Measurements from ENCODE around the gene EBI3.
A peak's percentile ranks its signal among the peaks of the same experiment; 100 is the strongest.

Gene EBI3

DNA sequence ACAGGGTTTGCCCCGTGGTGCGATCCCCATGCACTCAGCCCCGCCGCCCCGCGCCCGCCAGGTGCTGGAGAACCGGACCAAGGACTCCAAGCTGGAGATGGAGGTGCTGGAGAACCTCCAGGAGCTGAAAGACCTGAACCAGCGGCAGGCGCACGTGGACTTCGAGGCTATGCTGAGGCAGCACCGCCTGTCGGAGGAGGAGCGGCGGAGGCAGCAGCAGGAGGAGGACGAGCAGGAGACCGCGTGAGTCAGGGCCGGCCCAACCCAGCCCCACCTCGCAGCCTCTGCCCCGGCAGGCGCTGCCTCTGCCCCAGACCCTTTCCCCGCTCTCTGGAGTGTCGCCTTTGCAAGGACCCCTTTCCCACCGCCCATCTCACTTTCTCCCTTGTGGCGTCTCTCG lies 28.9 kb downstream of the EBI3 start:
- H3K9ac ChIP-seq: no peak overlapping the region
- TF ChIP-seq Cebpa-rat (IDR thresholded peaks at IDR 0.05): no peak
- no peaks in the 10 kb centered on the region for H3K27me3 ChIP-seq

DNA sequence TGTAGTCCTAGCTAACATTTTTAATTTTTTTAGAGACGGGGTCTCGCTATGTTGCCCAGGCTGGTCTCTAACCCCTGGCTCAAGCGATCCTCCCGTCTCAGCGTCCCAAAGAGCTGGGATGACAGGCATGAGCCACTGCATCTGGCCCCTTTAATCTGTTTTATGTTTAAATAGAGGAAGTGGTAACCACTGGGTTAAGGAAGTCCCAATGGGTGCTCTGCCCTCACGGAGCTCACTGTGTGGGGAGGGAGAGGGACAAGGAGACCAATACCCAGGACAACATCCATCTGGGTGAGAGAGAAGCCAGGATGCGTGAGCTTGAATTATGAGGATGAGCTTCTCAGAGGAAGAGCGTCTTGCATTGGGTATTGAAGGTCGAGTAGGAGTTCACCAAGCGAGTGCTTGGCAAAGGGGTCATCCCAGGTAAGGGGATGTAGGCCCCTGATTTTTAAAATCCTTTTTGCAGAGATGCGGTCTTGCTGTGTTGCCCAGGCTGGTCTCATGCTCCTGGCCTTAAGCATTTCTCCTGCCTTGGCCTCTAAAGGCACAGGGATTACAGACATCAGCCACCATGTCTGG lies 31.4 kb downstream of the EBI3 start:
- H3K4me2 ChIP-seq: peak overlapping the region; percentile 29 to 82 (median 49)
- H3K9ac ChIP-seq: peak overlapping the region in 2 of 11 experiments; percentile 14 to 34; a peak in 1 of 22 replicates
- H3K4me3 ChIP-seq: no peak overlapping the region
- H3K4me1 ChIP-seq: peaks cover 23 to 52% (median 42%) of the 10 kb centered on the region in 10 experiments
- TF ChIP-seq Cebpa-rat (IDR thresholded peaks at IDR 0.05): no peak
- H3K27ac ChIP-seq: peak overlapping the region in 6 of 11 experiments; percentile 10 to 37 (median 23); a peak in 4 of 22 replicates
- H4K20me1 ChIP-seq: peaks cover 0 to 15% (median 6%) of the 10 kb centered on the region in 11 experiments; a peak in 6 of 22 replicates
- H3K36me3 ChIP-seq: peaks cover 62 to 96% (median 84%) of the 10 kb centered on the region in 11 experiments
- peaks cover 5 to 11% (median 7%) of the 10 kb centered on the region in 11 experiments; a peak in 18 of 22 replicates for H3K9me3 ChIP-seq (replicated peaks in 1 of 11)
- no peaks in the 10 kb centered on the region for H3K27me3 ChIP-seq

More for the DNA sequence above, 28.9 kb downstream of the EBI3 start:
- peaks cover 5 to 13% (median 7%) of the 10 kb centered on the region in 11 experiments; a peak in 18 of 22 replicates for H3K9me3 ChIP-seq (replicated peaks in 1 of 11)
- no peak overlapping the region for H3K27ac ChIP-seq
- H3K4me2 ChIP-seq: no peak overlapping the region
- peaks cover 12 to 27% (median 21%) of the 10 kb centered on the region in 10 experiments for H3K4me1 ChIP-seq
- H4K20me1 ChIP-seq: peaks cover 0 to 18% (median 0%) of the 10 kb centered on the region in 11 experiments; a peak in 4 of 22 replicates
- no peak overlapping the region for H3K4me3 ChIP-seq
- H3K36me3 ChIP-seq: peaks cover 80 to 100% (median 93%) of the 10 kb centered on the region in 11 experiments

DNA sequence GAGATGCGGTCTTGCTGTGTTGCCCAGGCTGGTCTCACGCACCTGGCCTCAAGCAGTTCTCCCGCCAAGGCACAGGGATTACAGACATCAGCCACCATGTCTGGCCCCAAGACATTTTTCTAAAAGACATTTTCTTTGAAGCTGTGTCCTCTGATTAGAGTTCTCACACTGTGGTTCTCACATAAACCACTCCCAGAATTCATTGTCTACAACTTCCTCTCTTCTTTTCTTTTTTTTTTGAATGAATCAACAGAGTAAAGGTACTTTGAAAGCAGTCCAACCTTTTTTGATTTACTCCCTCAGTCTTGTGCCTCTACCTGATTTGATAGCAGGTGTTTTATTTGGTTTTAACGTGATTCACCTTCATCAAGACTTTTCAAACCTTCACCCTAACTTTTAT lies 35.5 kb downstream of the EBI3 start:
- Histone ChIP-seq H3K4me2 (peak overlapping the region; percentile 1 to 81 (median 36); a peak in 14 of 22 replicates), H3K4me1 (peaks cover 33 to 69% (median 55%) of the 10 kb centered on the region in 10 experiments), H3K9me3 (replicated peaks in 1 of 11) (no peaks in the 10 kb centered on the region), H3K27ac (peak overlapping the region in 5 of 11 experiments; percentile 1 to 64 (median 51); a peak in 5 of 22 replicates), H3K9ac (peak overlapping the region in 2 of 11 experiments; percentile 19 to 24; a peak in 5 of 22 replicates), H3K4me3 (no peak overlapping the region), H3K27me3 (no peaks in the 10 kb centered on the region), H4K20me1 (peaks cover 5 to 20% (median 14%) of the 10 kb centered on the region in 11 experiments; a peak in 18 of 22 replicates), H3K36me3 (peaks cover 61 to 96% (median 78%) of the 10 kb centered on the region in 11 experiments)
- TF ChIP-seq Cebpa-rat (IDR thresholded peaks at IDR 0.05): no peak

DNA sequence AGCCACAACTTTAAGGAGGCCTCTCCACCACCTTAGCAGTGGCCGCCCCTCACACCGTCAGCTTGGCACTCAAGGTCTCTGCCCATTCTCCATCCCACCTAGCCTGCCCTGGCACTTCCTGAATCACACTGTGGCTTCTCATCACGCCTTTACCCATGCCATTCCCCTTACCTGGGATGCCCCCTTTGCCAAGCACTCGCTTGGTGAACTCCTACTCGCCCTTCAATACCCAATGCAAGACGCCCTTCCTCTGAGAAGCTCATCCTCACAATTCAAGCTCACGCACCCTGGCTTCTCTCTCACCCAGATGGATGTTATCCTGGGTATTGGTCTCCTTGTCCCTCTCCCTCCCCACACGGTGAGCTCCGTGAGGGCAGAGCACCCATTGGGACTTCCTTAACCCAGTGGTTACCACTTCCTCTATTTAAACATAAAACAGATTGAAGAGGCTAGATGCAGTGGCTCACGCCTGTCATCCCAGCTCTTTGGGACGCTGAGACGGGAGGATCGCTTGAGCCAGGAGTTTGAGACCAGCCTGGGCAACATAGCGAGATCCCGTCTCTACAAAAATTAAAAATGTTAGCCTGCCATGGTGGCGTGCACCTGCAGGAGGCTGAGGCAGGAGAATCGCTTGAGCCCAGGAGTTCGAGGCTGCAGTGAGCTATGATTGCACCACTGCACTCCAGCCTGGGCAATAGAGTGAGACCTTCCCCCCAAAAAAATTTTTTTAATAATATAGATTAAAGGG lies 37.1 kb downstream of the EBI3 start:
- H3K4me3 ChIP-seq: no peak overlapping the region
- H3K9me3 ChIP-seq (replicated peaks in 1 of 11): no peaks in the 10 kb centered on the region
- H3K9ac ChIP-seq: no peak overlapping the region
- H3K4me2 ChIP-seq: peak overlapping the region in 7 of 11 experiments; percentile 22 to 66 (median 40); a peak in 13 of 22 replicates
- no peak for TF ChIP-seq Cebpa-rat (IDR thresholded peaks at IDR 0.05)
- H4K20me1 ChIP-seq: peaks cover 5 to 20% (median 14%) of the 10 kb centered on the region in 11 experiments; a peak in 18 of 22 replicates
- no peaks in the 10 kb centered on the region for H3K27me3 ChIP-seq
- peaks cover 21 to 52% (median 40%) of the 10 kb centered on the region in 10 experiments; a peak in 19 of 20 replicates for H3K4me1 ChIP-seq
- H3K27ac ChIP-seq: 0 out of 22 replicates have a peak overlapping the region, but pooled peaks of 1 of the 11 experiments have one; percentile 3
- peaks cover 69 to 98% (median 84%) of the 10 kb centered on the region in 11 experiments for H3K36me3 ChIP-seq

DNA sequence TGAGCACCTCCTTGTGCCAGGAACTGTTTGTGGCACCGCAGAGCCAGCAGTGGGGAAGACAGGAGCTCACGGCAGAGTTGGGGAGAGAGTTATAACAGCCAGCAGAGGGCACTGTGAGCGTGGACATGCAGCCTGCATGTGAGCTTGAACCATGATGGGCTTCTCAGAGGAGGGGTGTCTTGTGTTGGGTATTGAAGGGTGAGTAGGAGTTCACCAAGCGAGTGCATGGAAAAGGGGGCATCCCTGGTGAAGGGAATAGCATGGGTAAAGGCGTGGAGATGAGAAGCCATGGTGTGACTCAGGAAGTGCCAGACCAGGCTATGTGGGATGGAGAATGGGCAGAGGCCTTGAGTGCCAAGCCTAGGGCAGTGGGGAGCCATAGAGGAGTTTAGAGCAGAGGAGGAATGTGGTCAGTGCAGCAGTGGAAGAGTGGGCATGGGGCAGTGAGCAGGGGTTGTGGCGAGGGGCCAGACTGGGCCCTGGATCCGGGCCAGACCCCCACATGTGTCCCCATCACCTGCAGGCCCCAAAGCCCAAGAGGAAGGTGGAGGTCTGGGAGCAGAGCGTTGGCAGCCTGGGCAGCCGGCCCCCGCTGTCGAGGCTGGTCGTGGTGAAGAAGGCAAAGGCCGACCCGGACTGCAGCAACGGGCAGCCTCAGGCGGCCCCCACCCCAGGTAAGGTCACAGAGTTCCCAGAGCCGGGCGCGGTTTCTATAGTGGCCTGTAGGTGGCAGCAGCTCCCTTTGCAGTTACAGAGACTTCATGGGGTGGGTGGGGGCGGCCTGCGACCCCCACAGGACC lies 38.0 kb downstream of the EBI3 start:
- peaks cover 71 to 98% (median 85%) of the 10 kb centered on the region in 11 experiments for H3K36me3 ChIP-seq
- H3K4me3 ChIP-seq: no peak overlapping the region
- peak overlapping the region in 7 of 11 experiments; percentile 22 to 66 (median 40); a peak in 11 of 22 replicates for H3K4me2 ChIP-seq
- peaks cover 21 to 51% (median 39%) of the 10 kb centered on the region in 10 experiments; a peak in 19 of 20 replicates for H3K4me1 ChIP-seq
- no peak overlapping the region for H3K9ac ChIP-seq
- TF ChIP-seq Cebpa-rat (IDR thresholded peaks at IDR 0.05): no peak
- no peak overlapping the region for H3K27ac ChIP-seq
- H3K9me3 ChIP-seq (replicated peaks in 1 of 11): no peaks in the 10 kb centered on the region
- H3K27me3 ChIP-seq: no peaks in the 10 kb centered on the region
- H4K20me1 ChIP-seq: peaks cover 5 to 20% (median 14%) of the 10 kb centered on the region in 11 experiments; a peak in 18 of 22 replicates

DNA sequence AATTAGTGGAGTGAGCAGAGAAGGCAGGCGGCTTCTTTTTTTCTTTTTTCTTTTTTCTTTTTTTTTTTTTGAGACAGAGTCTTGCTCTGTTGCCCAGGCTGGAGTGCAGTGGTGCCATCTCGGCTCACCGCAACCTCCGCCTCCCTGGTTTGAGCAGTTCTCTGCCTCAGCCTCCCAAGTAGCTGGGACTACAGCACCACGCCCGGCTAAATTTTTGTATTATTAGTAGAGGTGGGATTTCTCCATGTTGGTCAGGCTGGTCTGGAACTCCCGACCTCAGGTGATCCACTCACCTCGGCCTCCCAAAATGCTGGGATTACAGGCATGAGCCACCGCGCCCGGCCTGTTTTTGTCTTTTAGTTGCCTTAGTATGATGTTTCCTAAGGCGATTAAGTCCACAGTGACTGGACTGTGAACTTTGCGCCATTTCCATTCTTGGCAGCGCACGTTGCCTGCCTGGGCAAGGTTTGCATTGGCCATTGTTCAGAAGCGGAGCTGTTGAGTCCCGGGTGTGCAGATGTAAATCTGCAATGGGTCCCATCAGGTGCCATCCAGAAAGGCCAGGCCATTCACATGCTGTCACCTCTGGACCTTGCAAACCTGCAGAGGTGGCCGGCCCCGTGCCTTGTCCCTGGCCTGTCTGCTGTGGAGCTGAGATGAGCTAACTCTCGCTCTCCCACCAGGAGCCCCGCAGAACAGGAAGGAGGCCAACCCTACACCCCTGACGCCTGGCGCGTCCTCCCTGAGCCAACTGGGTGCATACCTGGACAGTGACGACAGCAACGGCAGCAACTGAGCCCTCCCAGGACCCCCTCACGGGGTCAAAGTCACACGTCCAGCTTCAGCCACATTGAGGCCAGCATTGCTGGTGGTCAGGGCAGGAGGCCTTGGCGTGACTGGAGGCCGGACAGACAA lies 38.8 kb downstream of the EBI3 start:
- H3K4me1 ChIP-seq: peaks cover 21 to 45% (median 37%) of the 10 kb centered on the region in 10 experiments; a peak in 19 of 20 replicates
- no peaks in the 10 kb centered on the region for H3K9me3 ChIP-seq (replicated peaks in 1 of 11)
- peaks cover 5 to 23% (median 14%) of the 10 kb centered on the region in 11 experiments; a peak in 18 of 22 replicates for H4K20me1 ChIP-seq
- TF ChIP-seq Cebpa-rat (IDR thresholded peaks at IDR 0.05): no peak
- no peak overlapping the region for H3K27ac ChIP-seq
- H3K36me3 ChIP-seq: peaks cover 63 to 92% (median 76%) of the 10 kb centered on the region in 11 experiments
- 0 out of 22 replicates have a peak overlapping the region, but pooled peaks of 1 of the 11 experiments have one; percentile 9 for H3K9ac ChIP-seq
- no peak overlapping the region for H3K4me3 ChIP-seq
- no peak overlapping the region for H3K4me2 ChIP-seq
- H3K27me3 ChIP-seq: no peaks in the 10 kb centered on the region

DNA sequence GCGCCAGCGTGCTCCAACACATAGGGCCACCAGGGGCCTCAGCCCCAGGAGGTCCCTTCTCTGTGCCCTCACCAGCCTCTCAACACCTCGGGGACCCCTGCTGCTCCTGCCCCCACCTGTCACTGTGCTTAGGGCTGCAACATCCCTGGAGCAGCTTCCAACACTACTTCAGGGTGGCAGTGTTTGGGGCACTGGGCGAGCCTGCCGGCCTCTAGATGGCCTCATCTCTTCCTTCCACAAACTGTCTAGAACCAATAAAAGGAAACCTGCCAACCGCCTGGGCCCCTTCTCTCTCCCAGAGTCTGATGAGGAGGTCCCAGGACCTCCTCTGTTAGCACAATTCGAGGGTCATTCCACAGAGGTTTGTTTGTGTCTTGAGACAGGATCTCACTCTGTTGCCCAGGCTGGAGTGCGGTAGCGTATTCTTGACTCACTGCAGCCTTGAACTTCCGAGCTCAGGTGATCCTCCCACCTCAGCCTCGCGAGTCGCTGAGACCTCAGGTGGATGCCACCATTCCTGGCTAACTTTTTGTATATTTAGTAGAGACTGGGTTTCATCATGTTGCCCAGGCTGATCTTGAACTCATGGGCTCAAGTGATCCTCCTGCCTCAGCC lies 39.6 kb downstream of the EBI3 start:
- Histone ChIP-seq H3K36me3 (peaks cover 61 to 85% (median 69%) of the 10 kb centered on the region in 11 experiments), H3K9me3 (replicated peaks in 1 of 11) (no peaks in the 10 kb centered on the region)
- no peak for TF ChIP-seq Cebpa-rat (IDR thresholded peaks at IDR 0.05)

More for the DNA sequence above, 39.6 kb downstream of the EBI3 start:
- Histone ChIP-seq H3K27ac (no peak overlapping the region), H3K4me1 (peaks cover 18 to 37% (median 29%) of the 10 kb centered on the region in 10 experiments; a peak in 19 of 20 replicates), H4K20me1 (peaks cover 5 to 25% (median 14%) of the 10 kb centered on the region in 11 experiments; a peak in 18 of 22 replicates), H3K4me2 (no peak overlapping the region), H3K4me3 (no peak overlapping the region), H3K27me3 (no peaks in the 10 kb centered on the region), H3K9ac (0 out of 22 replicates have a peak overlapping the region, but pooled peaks of 1 of the 11 experiments have one; percentile 9)

All from BLaER1 treated with 17β-estradiol and CSF1 and Interleukin-3, amounts not matched to agents 10 nM and 100 nM (cell line).